ENCODE results near the gene CYP27C1.

Gene CYP27C1

DNA sequence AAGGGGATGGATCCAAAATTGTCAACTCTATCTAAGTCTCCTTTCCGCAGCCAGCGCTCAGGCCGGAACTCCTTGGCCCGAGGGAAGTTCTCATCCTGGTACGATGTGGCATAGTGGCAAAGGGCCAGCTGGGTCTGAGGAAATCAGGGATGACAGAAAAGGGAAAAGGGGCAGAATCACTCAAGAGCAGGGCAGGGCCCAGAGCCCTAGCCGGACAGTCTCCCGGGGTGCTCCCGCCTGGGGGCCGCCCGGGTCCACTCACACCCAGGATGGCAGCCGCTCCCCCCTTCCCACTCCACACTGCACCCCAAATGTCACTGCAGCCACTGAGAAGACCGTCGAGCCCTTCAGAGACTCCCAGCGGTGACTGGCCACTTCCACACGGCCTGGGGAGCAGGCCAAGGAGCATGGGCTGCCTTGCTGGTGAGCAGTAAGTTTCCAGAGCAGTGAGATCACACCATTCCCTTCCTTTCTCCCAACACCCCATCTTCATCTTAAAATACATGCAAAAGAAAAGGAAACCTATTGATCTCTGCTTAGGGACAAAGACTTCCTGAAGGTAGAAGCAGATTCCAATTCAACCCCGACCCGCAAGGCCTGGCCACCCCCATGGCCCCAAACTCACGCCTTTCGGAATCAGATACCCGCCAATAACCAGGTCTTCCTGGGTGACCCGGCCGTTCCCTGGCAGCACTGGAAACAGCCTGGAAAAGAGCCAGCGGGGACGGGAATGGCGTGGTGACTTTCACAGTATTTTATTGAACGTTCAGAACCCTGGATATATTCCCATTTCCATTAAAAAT is 26.7 kb downstream of the CYP27C1 start:
- H3K9me3 Mint-ChIP-seq = no peaks in the 10 kb centered on the region
- intact Hi-C loops (cut with micrococcal nuclease) = no loop called here
- peaks cover 7% of the 10 kb centered on the region for H3K27me3 Mint-ChIP-seq
- no peaks in the 10 kb centered on the region for H3K36me3 Mint-ChIP-seq (ENCODE audit: low read depth)
- H3K27ac Mint-ChIP-seq = no peak overlapping the region
- H3K4me3 Mint-ChIP-seq = no peak overlapping the region
- peaks cover 6% of the 10 kb centered on the region for H3K4me1 Mint-ChIP-seq (ENCODE audit: low read depth)

DNA sequence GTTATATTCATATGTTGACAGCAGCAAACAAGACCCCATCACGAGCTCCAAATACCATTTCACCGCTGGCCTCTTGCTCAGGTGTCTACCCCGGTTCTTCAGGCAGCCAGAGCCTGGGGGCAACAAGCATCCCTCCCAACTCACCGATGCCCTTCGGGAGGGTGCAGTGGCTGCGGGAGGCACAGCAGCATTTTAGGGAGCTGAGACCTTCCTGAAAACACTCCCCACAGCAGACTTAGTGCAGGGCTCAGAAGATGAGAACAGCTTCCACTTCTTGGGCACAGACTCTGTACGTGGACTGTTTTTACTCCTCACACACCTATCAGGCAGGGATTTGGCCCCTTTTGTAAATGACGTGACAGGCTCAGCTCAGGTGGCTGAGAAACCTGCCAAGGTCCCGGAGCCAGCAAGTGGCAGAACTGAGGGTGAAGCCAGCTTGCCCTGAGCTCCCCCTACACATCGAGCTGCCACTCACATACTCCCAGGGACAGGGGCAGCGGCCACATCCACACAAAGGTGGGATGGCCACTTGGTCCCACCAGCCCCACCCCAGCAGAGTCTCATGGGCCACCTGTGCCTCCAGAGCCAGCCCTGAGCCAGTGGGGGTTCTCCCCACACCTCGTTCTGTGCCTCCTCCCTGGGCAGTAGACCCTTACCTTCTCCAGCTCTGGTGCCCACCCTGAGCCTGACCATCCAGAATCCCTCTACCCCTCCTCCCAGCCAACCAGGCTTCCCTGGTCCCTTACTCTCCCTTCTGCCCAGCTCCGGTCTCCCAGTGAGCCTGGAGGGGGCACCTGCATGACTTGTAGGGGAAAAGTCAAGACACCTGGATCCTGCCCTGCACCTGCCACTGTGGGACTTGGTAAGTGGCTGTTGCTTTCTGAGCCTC is 28.5 kb downstream of the CYP27C1 start:
- Mint-ChIP-seq H3K27me3 (peaks cover 9% of the 10 kb centered on the region), H3K36me3 (ENCODE audit: low read depth) (no peaks in the 10 kb centered on the region), H3K4me1 (ENCODE audit: low read depth) (no peaks in the 10 kb centered on the region), H3K9me3 (no peaks in the 10 kb centered on the region), H3K27ac (peak overlapping the region; percentile 13), H3K4me3 (no peak overlapping the region)
- intact Hi-C loops (cut with micrococcal nuclease) = no loop called here

DNA sequence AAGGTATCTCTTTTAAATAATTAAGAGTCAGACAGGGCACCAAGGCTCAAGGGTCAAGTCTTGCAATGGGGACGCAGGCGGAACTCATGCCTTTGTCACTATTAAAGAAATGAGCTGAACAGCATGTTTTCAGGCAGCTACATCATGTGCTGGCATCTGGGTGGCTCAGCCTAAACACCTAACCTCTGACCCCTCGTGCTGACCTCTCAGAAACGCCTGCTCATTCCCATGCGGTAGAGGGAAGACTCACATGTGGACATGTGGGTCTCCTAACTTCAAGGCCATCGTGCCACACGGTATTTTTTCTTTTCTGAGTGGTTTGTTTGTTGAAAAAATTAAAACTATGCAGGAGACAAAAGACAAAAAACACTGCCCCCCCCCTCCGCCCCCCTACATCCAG is 31.3 kb downstream of the CYP27C1 start:
- Mint-ChIP-seq H3K4me1 (ENCODE audit: low read depth) (peaks cover 8% of the 10 kb centered on the region), H3K27ac (no peak overlapping the region), H3K4me3 (no peak overlapping the region), H3K27me3 (peaks cover 13% of the 10 kb centered on the region), H3K36me3 (ENCODE audit: low read depth) (no peaks in the 10 kb centered on the region), H3K9me3 (no peaks in the 10 kb centered on the region)
- intact Hi-C loops (cut with micrococcal nuclease) = no loop called here

DNA sequence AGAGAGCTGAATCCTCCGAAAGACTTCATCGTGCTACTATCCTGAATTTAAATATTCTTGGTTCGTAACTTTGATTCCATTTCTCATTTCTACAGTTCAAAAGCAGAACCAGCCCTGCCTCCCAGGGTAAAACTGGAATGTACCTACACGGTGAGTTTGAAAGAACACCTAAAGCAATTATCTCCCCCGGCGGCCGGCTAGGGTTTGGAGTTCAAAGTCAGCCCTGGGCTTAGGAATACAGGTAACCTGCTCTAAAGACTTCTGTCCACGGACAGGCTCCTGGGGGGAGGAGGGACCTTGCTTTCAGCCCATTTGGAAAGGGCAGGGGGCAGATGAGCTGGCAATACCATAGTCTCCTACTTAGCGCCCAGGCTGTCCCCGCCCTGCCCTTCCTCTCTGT is 32.3 kb downstream of the CYP27C1 start:
- intact Hi-C loops (cut with micrococcal nuclease) = no loop called here
- H3K4me3 Mint-ChIP-seq = no peak overlapping the region
- H3K9me3 Mint-ChIP-seq = no peaks in the 10 kb centered on the region
- H3K27ac Mint-ChIP-seq = no peak overlapping the region
- H3K4me1 Mint-ChIP-seq (ENCODE audit: low read depth) = peaks cover 11% of the 10 kb centered on the region
- no peaks in the 10 kb centered on the region for H3K36me3 Mint-ChIP-seq (ENCODE audit: low read depth)
- H3K27me3 Mint-ChIP-seq = peaks cover 15% of the 10 kb centered on the region

DNA sequence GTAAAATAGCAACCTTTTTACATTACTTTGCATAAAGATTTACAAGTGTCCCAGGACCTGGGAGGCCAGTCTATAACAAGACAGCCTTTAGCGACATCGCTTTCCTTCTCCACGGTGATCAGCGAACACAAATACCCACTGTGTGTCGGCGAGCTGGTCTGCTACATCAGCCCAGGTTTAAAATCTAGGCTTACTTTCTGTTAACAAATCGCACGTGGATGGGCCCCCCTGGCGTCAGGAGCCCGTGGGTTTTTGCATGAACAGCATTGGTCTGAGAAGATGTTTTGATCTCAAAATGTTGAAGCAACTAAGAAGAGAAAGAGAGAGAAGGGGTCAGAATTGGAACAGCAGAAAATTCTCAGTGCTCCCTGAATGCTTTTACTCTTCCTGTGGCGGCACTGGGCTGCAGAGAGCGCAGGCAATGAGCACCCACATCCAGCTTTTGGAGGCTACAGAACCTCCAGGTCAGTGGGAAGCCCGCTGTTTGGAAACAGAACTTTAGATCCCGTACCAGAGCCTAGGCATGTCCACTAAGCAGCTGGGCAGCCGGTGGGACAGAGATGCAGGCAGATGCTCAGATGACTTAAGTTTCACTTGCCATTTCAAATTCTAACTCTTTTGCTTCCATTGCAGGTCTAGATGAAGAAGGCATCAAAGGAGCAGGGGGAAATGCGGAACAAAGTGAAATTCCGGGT is 32.9 kb downstream of the CYP27C1 start:
- Mint-ChIP-seq H3K36me3 (ENCODE audit: low read depth) (no peaks in the 10 kb centered on the region), H3K27me3 (peaks cover 15% of the 10 kb centered on the region), H3K4me3 (no peak overlapping the region), H3K4me1 (ENCODE audit: low read depth) (peaks cover 11% of the 10 kb centered on the region), H3K27ac (no peak overlapping the region), H3K9me3 (no peaks in the 10 kb centered on the region)
- intact Hi-C loops (cut with micrococcal nuclease) = no loop called here

DNA sequence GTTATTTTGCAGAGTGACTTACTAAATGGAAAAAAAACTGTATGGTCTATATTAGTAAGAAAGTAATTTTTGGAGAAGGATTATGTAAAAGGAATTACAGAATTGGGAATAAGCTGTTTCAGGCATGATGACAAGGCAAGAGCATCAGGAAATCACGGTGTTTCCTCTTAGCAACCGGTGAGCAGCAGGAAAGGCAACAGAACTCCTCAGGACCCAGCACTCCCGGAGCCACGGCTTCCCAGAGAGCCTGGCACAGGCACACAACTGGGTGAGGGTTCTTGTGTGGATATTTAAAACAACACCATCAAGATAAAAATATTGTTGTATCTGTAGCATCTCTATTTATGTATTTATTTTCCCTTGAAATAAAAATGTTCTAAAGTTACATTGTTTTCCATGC is 34.4 kb downstream of the CYP27C1 start:
- Mint-ChIP-seq H3K9me3 (peaks cover 4% of the 10 kb centered on the region), H3K27ac (no peak overlapping the region), H3K4me1 (ENCODE audit: low read depth) (peaks cover 11% of the 10 kb centered on the region), H3K4me3 (no peak overlapping the region), H3K36me3 (ENCODE audit: low read depth) (peaks cover 2% of the 10 kb centered on the region), H3K27me3 (peaks cover 16% of the 10 kb centered on the region)
- intact Hi-C loops (cut with micrococcal nuclease) = no loop called here

DNA sequence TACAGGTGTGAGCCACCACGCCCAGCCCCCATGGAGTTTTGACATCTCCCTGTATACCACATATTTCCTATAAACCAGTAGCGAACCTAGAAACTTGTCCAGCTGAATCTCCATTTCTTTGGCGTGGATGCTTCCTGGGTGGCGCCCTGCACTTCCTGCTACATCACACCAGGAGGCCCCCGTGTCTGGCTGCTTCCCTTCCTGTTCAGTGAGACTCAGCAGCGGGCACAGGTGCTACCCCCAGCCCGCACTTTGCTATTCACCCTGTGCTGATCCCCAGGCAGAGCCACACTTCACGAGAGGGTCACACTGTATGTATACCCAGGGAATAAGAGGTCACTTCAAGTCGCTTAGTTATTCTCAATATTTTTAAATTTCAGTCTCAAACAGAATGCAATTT is 35.0 kb downstream of the CYP27C1 start:
- intact Hi-C loops (cut with micrococcal nuclease) = no loop called here
- Mint-ChIP-seq H3K36me3 (ENCODE audit: low read depth) (peaks cover 6% of the 10 kb centered on the region), H3K9me3 (peaks cover 10% of the 10 kb centered on the region), H3K4me1 (ENCODE audit: low read depth) (peaks cover 17% of the 10 kb centered on the region), H3K27me3 (peaks cover 18% of the 10 kb centered on the region), H3K4me3 (no peak overlapping the region), H3K27ac (peak overlapping the region; percentile 78)

DNA sequence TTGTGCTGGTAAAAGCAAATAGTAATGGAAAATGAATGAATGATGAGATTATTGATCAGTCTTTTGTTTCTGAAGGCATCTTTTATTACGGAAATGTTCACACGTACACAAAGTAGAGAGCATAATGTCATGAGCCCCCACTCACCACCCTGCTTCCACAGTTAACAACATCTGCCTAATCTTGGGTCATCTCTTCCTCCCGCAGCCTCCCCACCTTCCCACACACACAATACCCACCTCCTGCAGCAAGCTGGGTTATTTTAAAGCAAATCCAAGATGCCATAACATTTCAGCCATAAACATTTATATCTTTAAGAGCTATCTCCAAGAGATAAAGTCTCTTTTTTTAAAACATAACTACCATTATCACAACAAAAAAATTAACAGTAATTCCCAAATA is 36.3 kb downstream of the CYP27C1 start:
- no peak overlapping the region for H3K27ac Mint-ChIP-seq
- H3K4me1 Mint-ChIP-seq (ENCODE audit: low read depth) = peaks cover 30% of the 10 kb centered on the region
- peaks cover 11% of the 10 kb centered on the region for H3K9me3 Mint-ChIP-seq
- H3K36me3 Mint-ChIP-seq (ENCODE audit: low read depth) = peaks cover 6% of the 10 kb centered on the region
- intact Hi-C loops (cut with micrococcal nuclease) = no loop called here
- peaks cover 18% of the 10 kb centered on the region for H3K27me3 Mint-ChIP-seq
- H3K4me3 Mint-ChIP-seq = no peak overlapping the region

DNA sequence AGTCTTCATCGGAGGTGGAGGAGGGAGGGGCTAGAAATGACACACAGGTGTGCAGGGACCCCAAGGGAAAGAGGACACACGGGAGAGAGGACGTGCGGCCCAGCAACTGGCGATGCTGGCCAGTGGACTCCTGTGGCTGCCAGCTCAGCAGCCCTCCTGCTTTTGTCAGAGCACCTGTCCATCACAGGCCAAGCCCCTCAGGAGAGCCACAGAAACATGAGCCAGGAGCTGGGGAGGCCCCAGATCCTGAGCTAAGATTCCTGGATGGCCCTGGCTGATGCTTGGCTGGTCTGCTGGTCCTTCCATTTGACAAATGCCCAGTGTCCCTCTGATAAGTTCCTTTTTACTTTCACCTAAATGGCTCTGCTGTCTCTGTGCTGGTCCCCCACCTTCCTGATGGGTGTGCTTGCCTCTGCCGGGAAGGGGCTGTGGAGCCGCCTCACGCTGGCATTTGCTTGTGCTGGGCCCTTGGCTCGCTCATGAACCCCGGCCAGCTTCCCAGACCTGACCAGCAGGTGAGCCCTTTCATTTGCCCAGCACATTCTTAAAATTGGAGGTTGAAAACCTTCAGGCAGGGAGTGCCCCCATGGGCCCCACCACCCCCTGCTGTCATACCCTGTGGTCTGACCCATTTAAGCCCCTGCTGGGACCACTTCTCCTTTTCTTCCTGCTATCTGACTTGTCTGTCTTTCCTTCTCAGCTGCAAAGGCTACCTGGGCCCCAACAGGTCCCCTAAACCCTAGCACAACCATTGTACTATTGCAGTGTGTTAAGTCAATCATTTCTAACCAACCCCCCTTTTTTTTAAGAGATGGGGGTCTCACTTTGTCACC is 37.3 kb downstream of the CYP27C1 start:
- H3K36me3 Mint-ChIP-seq (ENCODE audit: low read depth) = peaks cover 6% of the 10 kb centered on the region
- peaks cover 30% of the 10 kb centered on the region for H3K4me1 Mint-ChIP-seq (ENCODE audit: low read depth)
- H3K27ac Mint-ChIP-seq = peak overlapping the region; percentile 42
- no peak overlapping the region for H3K4me3 Mint-ChIP-seq
- intact Hi-C loops (cut with micrococcal nuclease) = no loop called here
- peaks cover 17% of the 10 kb centered on the region for H3K27me3 Mint-ChIP-seq
- peaks cover 11% of the 10 kb centered on the region for H3K9me3 Mint-ChIP-seq

DNA sequence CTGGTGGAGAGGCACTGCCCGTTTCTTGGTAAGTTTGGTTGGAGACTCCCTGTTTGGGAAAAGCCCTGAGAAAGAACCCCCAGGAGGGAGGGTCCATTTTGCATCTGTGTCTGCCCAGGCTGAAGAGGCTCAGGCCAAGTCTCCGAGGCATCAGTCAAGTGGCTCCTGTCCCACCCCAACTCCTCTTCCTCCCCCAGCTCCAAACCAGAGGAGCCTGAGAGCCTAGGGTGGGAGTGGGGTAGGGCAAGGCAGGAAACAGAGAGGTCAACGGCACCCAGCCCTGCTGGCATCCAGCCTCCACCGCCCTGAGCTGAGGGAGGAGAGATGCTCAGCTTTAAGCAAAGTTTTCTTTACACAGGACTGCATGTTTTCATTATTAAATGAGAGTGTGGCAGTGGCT is 38.2 kb downstream of the CYP27C1 start:
- peaks cover 14% of the 10 kb centered on the region for H3K27me3 Mint-ChIP-seq
- intact Hi-C loops (cut with micrococcal nuclease) = no loop called here
- H3K36me3 Mint-ChIP-seq (ENCODE audit: low read depth) = peaks cover 6% of the 10 kb centered on the region

DNA sequence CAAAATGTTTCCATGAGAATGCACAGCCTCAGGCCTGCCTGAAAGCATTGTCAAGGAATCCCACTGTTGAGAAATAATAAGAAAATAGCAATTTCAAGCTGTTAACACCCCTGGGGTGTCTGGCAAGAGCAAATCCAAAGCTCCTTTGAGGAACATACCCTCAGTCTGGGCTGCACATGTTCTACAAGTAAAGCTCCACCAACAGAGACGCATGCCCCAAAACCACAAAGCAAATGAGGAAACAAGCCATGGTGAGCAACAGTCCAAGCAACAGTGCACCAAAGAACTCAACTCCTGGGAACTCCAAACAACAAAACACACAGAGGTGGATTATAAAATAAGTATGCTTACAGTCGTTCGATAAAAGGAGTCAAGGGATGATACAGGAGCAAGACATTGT is 40.3 kb downstream of the CYP27C1 start:
- intact Hi-C loops (cut with micrococcal nuclease) = loop anchor here (5.0 to 10.0 kb wide), 2 partner anchors 42 to 75 kb away; partner anchors contain the start of gene BIN1
- H3K4me1 Mint-ChIP-seq (ENCODE audit: low read depth) = peaks cover 55% of the 10 kb centered on the region
- H3K4me3 Mint-ChIP-seq = no peak overlapping the region
- H3K9me3 Mint-ChIP-seq = peaks cover 11% of the 10 kb centered on the region
- peak overlapping the region; percentile 31 for H3K27ac Mint-ChIP-seq
- peaks cover 6% of the 10 kb centered on the region for H3K27me3 Mint-ChIP-seq
- peaks cover 6% of the 10 kb centered on the region for H3K36me3 Mint-ChIP-seq (ENCODE audit: low read depth)

More for the DNA sequence above, 38.2 kb downstream of the CYP27C1 start:
- Mint-ChIP-seq H3K27ac (no peak overlapping the region), H3K4me1 (ENCODE audit: low read depth) (peaks cover 40% of the 10 kb centered on the region), H3K4me3 (no peak overlapping the region), H3K9me3 (peaks cover 11% of the 10 kb centered on the region)

DNA sequence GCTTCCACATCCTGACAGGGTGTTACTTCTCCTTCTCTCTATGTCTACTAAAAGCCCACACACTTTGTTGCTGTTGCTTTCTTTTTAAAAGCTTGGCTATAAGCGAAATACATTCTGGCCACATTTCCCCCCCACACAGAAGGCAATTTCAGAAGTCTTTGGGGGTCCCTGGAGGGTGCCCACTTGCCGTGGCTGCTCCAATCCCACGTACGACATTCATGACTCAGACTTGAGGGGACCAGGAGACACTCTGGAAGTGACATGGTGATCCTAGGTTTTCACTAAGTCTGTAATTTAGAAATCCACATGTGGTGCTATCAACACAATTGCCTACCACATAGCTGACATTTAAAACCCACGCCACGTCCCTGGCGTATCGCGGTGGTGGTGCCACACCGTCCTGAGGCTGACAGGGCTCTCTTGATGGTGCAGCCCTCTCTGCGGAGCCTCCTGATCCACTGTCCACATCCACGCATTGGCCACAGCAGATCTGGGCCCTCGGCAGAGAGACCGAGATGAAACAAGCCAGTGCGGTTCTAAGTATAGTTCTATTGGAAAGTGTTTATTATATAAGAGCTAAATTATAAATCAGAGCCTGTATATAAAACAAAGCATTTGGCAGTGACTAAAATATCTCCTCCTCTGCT is 42.4 kb downstream of the CYP27C1 start:
- H3K36me3 Mint-ChIP-seq (ENCODE audit: low read depth) = peaks cover 6% of the 10 kb centered on the region
- peaks cover 11% of the 10 kb centered on the region for H3K9me3 Mint-ChIP-seq
- no peak overlapping the region for H3K4me3 Mint-ChIP-seq
- H3K27me3 Mint-ChIP-seq = peaks cover 2% of the 10 kb centered on the region
- peaks cover 55% of the 10 kb centered on the region for H3K4me1 Mint-ChIP-seq (ENCODE audit: low read depth)
- intact Hi-C loops (cut with micrococcal nuclease) = loop anchor here (5.0 to 10.0 kb wide), 2 partner anchors 40 to 73 kb away; partner anchors contain the start of gene BIN1
- no peak overlapping the region for H3K27ac Mint-ChIP-seq
